Stimulated activated CD4-positive, alpha-beta T cell treated with anti-CD3 and anti-CD28 coated beads, Interleukin-1b, Interleukin-23, amount 100 ng/mL, for 48 hours (primary cell): ENCODE data around the gene THAP11.
"Not testable (repeated sequence)": the region's sequence is repeated elsewhere in the genome, so short reads cannot be mapped to it uniquely, and the experiment has no call there.

Experiments used
- DNase-seq: peaks from one replicate; pipeline ENCODE4 v3.0.0-alpha.2; 2020

The THAP11 gene

DNA sequence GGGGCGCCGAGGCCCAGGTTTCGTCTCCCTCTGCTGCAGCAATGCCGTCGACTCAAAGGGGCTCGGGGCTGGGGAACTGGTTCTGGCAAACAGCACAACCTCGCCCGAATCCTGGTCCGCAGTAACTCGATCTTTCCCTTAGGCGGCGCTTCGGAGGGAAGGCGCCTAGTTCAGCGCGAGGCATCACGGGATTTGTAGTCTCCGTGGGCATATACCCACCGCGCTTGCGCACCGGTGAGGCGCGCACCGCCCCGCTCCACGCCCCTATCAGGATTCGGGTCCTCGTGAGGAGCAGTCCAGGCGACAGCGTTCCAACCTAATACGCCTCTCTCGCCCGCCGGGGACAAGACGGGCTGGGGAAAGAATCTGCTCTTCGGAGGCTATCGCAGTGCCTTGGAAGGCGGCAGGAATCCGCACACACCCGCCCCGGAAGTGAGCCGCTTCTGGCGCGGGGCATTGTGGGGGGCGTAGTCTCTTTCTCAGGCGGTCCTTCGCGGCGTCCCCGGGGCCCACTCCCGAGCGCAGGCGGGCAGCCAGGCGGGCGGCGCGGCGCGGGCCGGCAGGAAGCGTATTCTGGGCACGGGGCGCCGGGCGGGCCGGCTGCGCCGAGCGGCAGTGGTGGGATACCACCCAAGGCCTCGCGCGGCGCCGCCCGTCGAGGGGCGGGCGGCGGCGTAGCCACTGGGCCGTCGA is at the start of gene THAP11:
Gene THAP11, plus strand, starts transcription at position 505 of the 693 bp plus-strand sequence. CDS start 235 bp downstream, outside the sequence.
- DNase-seq = peak; percentile 94

DNA sequence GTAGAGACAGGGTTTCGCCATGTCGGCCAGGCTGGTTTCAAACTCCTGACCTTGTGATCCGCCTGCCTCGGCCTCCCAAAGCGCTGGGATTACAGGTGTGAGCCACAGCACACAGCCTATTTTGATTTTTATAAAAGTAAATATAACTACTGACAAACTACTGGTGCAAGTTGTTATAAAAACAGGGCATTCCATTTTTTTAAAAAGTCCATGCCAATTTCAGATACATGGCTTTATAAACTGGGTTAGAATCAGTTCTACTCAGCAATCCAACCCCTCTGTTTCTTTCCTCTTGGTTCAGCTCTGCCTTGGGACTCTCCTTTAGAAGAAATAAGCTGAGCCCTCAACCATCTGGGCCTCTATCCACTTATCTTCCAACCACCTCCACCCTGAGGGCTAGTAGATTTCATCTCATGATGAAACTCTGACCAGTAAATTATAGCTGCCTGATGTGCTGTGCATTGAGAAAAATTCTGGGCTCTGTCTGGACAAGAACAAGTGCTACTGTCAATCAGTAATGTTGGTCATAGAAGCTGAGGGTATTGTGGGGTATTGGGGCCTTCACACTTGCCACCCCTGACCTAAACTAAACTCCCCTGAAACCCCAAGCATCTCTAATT is 45.9 kb upstream of the THAP11 start:
- DNase-seq = no peak

DNA sequence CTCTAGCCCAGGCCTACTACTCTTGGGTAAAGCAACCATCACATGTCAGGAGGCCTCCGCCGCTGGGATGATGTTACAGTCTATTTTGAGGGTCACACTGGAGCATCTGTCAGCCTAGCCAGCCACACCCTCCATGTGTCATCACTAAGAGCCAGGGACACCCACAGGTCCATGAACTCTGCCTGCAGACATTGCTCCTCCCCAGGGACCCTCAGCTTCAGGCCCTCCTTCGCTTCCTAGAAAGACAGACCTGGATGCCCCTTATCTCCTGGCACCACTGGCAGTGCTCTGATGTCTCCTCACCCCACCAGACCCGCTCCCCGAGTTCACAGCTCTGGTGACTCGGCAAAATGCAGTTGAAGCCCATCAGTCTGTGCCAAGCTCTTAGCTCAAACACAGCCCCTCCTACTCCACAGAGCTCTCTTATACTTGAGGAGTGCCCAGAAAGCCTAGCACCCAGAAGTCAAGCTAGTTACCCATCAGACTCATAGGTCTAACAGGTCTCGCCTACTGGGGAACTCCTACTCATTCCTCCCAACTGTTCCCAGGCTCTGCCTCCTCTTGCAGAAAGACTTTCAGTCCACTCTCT is 41.7 kb upstream of the THAP11 start:
- DNase-seq = no peak

DNA sequence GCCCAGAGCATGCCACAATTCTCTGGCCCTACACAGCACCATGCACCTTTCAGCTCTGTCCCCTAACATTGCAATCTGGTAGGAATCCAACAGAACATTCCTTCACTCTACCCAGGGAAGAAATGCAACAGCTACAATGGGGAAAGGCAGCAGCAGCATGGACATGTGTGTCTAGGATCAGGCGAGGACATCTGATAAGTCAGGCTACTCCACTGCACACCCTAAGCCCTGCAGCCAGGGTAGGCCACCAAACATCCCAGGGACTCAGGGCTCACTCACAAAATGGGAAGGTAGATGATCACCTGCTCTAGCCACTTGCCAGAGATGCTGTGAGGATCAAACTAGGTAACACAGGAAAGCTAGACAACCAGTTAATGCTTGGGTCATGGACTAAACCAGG is 40.9 kb upstream of the THAP11 start:
- DNase-seq = no peak

DNA sequence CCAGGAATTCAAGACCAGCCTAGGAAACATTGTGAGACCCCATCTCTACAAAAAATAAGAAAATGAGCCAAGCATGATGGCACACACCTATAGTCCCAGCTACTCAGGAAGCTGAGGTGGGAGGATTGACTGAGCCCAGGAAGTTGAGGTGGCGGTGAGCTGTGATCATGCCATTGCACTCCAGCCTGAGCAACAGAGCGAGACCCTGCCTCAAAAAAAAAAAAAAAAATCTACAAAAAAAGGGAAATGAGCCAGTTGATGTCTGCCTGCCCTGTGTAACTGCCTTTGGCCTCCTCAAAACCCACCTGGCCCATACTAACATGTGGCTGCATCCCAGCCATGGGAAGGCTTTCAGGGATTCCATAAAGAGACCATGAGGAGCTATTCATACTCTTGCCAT is 40.2 kb upstream of the THAP11 start:
- DNase-seq = peak; percentile 15

DNA sequence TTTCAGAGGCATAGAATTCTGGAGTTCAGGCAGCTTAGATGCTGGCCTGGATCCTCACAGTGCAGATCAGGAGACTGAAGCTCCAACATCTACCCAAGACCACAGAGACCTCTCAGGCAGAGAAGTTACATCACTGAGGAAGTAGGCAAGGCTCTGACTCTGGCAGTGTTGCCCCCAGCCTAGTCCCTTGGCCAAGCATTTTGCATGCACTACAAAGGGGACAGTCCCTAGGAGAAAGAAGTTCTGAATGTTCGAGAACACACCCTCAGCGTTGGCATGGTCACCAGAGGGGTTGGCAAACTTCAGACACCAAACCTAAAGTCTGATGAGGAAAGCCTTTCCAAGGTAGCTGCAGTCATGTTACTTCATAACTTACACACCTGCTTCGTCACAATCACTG is 38.2 kb upstream of the THAP11 start:
- peak; percentile 17 for DNase-seq

DNA sequence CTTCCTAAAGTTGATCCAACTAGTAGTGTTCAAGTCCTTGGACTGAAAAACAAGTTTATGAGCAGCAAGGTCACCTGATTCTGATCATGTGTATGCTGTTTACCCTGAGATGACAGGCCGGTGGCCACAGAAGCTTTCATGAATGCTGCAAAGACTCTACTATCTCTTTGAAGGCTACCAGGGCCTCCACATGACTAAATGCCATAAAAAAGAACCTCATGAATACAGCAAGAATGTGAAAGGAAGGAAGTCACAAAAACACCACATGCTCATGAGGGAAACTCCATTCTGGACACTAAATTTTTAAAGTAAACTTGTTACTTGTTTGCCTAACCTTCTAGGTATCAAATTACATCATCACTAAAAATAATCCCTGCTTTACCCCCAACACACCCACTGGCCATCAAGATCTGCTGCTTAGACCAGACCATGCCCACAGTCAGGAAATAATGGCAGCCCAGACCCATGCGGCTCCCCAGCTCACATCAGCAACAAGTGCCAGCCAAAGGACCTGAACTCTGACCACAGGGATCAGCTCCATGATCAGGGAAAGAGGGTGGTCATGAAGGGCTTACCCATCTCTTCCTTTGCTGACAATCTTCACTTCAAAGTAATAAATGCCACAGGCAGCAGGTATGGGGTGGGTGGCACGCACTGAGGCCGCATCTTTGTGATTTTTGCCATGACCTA is 37.1 kb upstream of the THAP11 start:
- no peak for DNase-seq

DNA sequence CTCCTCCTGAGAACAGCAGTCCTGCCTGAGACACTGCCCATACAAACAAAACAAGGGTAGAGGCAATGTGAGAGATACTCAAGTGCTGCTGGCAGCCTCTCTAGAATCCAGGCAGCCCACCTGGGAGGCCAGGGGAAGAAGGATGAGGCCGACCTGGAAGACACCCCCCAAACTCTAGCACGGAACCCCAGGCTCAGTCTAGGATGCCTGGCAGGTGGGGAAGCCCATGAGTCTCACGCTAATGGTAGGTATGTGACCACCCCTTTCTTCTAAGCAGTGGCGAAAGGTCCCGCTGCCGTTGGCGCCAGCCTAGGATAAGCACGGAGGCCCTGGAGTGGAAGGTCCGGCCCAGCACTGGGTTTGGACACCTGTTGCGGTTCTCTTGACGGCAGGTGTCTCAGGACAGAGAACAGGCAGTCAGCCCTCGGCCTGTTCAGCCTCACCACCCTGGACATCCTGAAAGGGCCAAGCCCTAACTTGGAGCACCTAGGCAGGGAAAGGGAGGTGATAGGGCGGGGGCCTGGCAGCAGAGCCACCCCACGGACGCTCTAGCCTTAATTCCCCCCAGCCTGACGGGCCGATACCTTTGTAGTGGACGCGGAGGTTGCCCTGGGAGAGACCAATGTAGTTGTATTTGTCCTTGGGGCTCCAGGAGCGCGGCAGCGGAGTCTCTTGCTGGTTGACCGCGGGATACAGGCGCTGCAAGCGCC is 36.2 kb upstream of the THAP11 start:
- DNase-seq = no peak

DNA sequence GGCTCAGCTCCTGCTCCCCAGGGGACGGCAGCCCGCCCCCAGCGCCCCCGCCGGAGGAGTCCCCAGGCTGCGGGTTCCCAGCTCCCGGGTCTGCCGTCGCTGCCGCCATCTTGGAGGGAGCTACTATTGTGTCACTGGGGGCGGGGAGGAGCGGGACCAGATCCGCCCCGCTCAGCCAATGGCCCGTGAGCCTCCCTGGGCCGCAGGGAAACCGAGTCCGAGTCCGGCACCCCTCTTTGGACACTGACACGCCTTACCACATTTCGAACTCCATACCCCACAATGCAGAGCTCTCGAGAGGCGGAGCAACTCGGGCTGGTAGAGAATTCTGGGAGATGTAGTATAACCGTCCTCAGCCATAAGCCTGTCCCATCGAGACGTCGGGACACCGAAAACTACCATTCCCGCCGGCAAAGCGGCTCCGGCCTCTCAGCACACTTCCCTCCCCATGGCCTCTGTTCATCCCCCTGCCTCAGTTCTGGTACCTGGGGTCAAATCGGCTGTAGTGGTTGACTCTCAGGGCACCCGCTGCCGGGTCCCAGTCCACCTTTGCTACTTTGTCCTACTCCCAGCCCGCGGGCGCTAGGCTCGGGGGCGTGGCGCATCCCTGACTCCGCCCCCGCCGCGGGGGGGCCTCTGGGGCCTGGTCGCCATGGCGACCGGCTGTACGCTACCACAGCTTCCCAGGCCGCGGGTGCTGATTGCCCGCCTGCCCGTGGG is 35.5 kb upstream of the THAP11 start, which contains the start of the genes RANBP10 and TSNAXIP1:
Gene RANBP10, minus strand, starts transcription at position 133 of the 720 bp plus-strand sequence. Its CDS starts 24 bp downstream, at position 109.
Gene TSNAXIP1, plus strand, starts transcription at position 462 of the 720 bp plus-strand sequence. CDS start 261 bp downstream, outside the sequence.
- DNase-seq = peak; percentile 98

DNA sequence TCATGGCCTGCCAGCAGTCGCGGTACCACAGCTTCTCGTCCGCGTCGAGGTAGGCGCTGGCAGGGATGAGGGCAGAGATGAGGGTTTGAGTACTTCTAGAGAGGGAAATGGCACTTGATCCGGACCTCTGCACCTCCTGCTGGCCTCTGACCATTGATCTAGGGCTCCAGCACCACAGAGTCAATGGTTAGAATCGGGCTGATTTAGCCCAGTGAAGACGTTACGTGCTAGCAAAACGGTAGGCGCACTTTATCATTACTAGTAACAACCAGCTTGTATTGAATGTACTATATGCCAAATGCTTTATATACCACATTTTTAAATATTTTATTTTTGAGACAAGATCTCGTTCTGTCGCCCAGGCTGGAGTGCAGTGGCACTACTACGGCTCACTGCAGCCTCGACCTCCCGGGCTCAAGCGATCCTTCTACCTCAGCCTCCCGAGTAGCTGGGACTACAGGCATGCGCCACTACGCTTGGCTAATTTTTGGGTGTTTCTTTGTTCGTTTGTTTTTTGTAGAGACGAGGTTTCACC is 34.9 kb upstream of the THAP11 start:
- no peak for DNase-seq

DNA sequence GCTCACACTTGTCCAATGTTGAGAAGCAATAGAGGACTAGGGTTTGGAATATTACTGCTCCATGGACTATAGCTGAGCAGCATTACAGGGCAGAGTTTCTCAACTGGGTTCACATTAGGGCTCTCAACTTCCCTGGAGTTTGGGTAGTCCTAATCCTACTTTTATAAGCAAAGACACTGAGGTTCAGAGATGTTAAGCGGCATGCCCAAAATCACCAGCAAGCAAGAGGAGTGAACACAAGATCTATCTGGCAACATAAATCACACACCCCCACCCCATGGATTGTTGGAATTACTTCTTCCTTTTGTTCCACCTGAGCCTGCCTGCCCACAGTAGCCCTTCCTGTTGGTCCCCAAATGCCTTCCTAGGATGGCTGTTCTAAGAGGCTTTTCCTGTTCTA is 30.2 kb upstream of the THAP11 start:
- DNase-seq = no peak

DNA sequence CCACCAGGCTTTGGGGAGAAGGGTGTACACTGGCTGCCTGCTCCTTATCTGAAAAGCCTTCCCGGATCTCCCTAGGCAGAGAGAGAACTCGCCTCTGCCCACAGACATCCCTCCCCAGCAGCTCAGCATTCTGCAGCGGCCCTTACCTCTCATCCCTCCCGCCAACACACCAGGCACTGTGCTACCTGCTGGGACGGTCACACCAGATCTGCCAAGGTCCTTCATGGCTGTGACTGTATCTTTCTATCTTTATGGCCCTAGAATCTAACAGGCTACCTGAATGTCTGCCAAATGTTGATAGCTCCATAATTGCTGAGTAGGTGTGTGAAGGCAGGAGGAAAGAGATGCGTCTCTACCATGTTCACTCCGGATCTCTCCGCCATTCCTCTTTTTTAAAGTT is 27.6 kb upstream of the THAP11 start:
- no peak for DNase-seq

DNA sequence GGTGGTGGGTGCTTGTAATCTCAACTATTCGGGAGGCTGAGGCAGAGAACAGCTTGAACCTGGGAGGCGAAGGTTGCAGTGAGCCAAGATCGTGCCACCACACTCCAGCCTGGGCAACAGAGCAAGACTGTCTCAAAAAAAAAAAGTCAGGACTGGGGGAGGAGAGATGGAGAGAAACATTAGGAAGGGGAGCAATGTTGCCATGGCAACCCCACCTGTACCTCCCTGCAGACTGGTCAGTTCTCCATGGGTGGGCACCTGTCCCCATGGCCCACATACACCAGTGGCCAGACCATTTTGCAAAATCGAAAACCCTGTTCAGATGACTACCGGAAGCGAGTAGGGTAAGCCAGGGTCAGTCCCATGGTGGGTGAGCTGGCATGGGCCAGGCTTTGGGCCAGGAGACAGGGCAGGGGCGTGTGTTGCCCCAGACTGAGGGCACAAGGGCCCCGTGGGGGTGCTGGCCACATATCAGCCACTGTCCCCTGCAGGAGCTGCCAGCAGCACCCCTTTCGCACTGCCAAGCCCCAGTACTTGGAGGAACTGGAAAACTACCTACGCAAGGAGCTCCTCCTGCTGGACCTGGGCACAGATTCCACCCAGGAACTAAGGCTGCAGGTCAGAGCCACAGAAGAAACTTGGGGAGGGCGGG is 21.4 kb upstream of the THAP11 start:
- no peak for DNase-seq

DNA sequence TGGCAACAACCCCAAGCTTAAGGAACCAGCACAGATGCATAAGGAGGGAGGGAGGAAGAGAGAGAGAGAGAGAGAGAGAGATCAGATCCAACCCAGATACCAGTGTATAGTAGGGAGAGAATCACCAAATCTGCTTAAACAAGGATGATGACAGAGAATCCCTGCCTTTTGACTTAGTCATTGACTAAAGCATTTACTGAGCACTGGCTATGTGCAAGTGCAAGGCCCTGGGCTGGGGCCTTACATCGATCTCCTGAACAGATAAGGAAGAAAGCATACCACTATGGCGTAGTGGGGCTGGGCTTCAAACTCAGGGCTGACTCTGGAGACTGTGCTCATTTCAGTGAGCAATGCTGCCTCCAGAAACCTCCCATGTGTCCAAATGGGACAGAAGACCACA is 19.6 kb upstream of the THAP11 start:
- no peak for DNase-seq

DNA sequence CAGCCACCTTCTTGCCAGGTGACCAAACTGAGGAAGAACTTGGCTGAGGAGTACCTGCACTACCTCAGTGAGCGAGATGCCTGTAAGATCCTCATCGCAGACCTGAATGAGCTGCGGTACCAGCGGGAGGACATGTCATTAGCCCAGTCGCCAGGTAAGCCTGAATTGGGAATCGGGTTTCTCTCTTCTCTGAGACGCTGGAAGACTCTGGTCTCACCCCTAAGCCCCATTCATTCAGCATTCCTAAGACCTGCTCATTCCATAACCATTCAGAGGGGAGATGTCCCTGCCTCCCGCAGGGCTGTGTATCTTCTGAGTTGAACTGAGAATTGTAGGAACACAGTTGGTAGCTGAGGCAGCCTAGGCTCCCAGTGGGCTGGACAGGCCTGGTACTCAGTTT is 17.0 kb upstream of the THAP11 start:
- no peak for DNase-seq

DNA sequence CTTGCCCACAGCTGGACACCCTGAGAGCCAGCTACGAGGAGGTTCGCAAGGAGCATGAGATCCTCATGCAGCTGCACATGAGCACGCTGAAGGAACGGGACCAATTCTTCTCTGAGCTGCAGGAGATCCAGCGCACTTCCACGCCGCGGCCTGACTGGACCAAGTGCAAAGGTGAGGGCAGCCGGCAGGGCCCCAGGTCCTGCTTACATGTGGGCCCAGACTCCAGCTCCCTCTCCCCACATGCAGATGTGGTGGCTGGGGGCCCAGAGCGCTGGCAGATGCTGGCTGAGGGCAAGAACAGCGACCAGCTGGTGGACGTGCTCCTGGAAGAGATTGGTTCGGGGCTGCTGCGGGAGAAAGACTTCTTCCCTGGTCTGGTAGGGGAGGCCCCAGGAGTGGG is 16.2 kb upstream of the THAP11 start:
- no peak for DNase-seq

DNA sequence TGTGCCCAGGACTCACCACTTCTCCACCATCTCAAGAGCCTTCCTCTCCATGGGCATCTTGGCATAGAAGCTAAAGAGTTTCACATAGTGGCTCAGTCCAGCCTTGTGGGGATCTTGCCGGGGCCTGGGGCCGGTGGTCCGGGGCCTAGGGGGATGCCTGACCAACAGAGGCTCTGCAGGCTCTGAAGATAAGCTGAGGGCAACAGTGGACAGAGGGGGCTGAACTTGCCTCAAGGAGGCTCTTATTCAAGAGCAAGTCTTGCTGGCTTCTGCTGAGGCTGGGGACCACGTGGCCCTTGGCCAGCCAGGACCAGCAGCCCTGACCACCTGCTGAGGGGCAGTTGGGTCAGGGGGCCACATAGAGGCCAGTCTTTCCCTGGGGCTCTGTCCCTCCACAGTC is 13.5 kb upstream of the THAP11 start:
- no peak for DNase-seq

DNA sequence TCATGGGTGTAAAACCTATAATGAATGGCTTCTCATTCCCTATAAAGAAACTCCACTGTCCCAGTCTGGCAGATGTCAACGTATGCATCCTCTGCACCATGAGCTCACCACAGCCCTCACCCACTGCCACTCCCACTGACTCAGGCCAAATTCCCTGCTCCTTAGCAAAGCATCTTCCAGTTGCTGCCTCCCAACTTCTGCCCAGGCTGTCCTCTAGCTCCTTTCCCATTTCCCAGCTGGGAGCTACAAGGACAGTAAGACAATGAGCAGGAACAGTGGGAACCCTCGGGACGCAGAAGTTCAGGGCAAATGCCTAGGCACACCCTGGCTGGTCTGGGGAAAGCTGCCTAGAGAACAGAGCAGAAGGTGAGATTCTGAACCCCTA is 9.1 kb upstream of the THAP11 start:
- DNase-seq = no peak

DNA sequence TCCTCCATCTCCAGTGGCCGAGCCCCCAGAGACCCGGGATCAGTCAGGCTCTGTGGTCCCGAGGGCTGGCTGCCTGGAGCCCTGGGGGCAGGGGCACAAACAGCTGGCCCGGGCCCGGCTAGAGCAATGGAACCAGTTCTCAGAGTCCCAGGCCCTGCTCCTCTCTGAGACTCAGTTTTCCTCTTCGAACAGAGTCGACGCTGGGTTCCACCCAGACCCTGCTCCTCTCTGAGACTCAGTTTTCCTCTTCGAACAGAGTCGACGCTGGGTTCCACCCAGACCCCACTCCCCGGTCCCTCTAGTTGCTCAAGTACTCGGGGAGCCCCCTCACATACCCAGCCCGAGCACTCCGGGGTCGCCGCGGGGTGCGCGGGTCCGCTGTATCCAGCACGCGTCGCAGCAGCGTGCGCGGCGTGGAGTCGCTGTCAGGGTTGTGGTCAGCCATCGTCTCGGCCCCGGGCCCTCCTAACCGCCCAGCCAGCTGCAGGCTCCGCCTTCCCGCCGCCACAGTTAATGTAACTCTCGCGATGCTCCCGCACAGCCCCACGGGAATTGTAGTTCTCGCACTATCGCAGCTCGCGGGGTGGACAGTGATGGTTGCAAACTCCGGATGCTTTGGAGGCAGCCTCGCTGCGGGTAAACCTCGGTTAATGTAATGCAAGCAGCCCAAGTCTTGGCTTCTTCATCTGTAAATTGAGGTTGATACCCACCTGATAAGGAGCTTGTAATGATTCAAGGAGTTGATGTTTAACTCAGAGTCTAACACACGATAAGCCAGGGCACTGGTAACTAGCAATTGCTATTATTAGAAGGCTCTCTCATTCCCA is 8.5 kb upstream of the THAP11 start:
- DNase-seq = peak; percentile 94

DNA sequence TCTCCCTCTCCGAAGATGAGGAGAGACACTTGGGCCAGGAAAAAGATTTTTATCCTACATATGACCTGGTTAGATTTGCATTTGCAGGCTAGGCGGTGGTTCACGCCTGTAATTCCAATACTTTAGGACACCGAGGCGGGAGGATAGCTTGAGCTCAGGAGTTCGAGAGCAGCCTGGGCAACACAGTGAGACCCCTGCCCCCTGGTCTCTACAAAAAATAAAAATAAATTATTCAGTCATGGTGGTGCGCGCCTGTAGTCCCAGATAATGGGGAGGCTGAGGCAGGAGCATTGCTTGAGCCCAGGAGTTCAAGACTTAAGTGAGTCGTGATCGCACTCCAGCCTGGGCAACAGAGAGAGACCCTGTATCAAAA is 7.9 kb upstream of the THAP11 start:
- no peak for DNase-seq

DNA sequence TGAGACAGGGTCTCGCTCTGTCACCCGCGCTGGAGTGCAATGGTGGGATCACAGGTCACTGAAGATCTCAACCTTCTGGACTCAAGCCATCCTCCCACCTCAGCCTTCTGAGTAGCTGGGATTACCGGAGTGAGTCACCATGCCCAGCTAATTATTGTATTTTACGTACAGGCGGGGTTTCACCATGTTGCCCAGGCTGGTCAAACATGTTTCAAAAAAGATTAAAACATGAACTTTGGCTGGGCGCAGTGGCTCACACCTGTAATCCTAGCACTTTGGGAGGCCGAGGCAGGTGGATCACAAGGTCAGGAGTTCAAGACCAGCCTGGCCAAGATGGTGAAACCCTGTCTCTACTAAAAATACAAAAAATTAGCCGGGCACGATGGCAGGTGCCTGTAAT is 4.9 kb upstream of the THAP11 start:
- not testable (repeated sequence) for DNase-seq
